SK-N-SH (cell line): ENCODE measurements around the gene RAD51B. TPM values are rescaled to one million over a fixed set of nuclear protein-coding genes. Genes with fewer than 3 reads are reported as not detected.

Experiments used
- CTCF ChIA-PET: fragments of 300-600, 350-600 bp; formaldehyde crosslinking; extraction: SDS; loops from one replicate; lab custom pipeline; 2021; lab: Yijun Ruan, JAX
- POLR2A ChIA-PET: fragments of 350-600 bp; sonication (Branson Sonifier 250); formaldehyde crosslinking; extraction: SDS; loops from one replicate; lab custom pipeline; 2020; ENCODE audit warnings: antibody characterized with exemption, inconsistent platforms; lab: Yijun Ruan, JAX
- DNase-seq: peaks from one replicate; pipeline ENCODE4 v3.0.0; 2012
- H2AFZ ChIP-seq: fragments of 200-600 bp; sonication (generic); 2 replicates; pipeline ENCODE4 v1.8.1; 2016; ENCODE audit warnings: antibody characterized with exemption, mild to moderate bottlenecking, low read depth
- H3F3A ChIP-seq: fragments of 200-600 bp; sonication (generic); replicated peaks from 2 replicates; pipeline ENCODE3; 2016; ENCODE audit warnings: antibody characterized with exemption, mild to moderate bottlenecking; ENCODE audit not compliant: insufficient read depth
- H3K27ac ChIP-seq, 2 experiments: fragments of 200-500 bp in 1 of 2; fragments of 200-600 bp in 1 of 2; sonication (Bioruptor generic) in 1 of 2; sonication (generic), shearing (Covaris generic) in 1 of 2; 2 replicates each; pipeline versions ENCODE4 v1.5.1 to v1.6.1; 2014 to 2016; ENCODE audit warnings: low read depth in 2 of 2, inconsistent platforms in 1 of 2, low read length in 1 of 2, mild to moderate bottlenecking in 1 of 2, mixed read lengths in 1 of 2
- H3K27me3 ChIP-seq: fragments of 200-600 bp; sonication (generic), shearing (Covaris generic); 2 replicates; pipeline ENCODE4 v1.6.1; 2016; ENCODE audit warnings: mixed run types; ENCODE audit not compliant: insufficient read depth
- H3K36me3 ChIP-seq, 2 experiments: fragments of 200-500 bp in 1 of 2; fragments of 200-600 bp in 1 of 2; sonication (Bioruptor generic) in 1 of 2; sonication (generic) in 1 of 2; replicated peaks in 1 of 2; 2 replicates each; pipeline versions ENCODE3 to v1.5.1; 2014 to 2016; ENCODE audit warnings: low read length in 1 of 2, mild to moderate bottlenecking in 1 of 2; ENCODE audit not compliant: insufficient read depth in 2 of 2, control insufficient read depth in 1 of 2
- H3K4me1 ChIP-seq, 2 experiments: fragments of 200-500 bp in 1 of 2; fragments of 200-600 bp in 1 of 2; sonication (Bioruptor generic) in 1 of 2; sonication (generic), shearing (Covaris generic) in 1 of 2; 2 replicates each; pipeline versions ENCODE4 v1.5.1 to v1.6.1; 2014 to 2016; ENCODE audit warnings: low read depth in 1 of 2, low read length in 1 of 2, mixed run types in 1 of 2; ENCODE audit not compliant: insufficient read depth in 2 of 2, control insufficient read depth in 1 of 2
- H3K4me2 ChIP-seq: fragments of 200-600 bp; sonication (generic), shearing (Covaris generic); 2 replicates; pipeline ENCODE4 v1.6.1; 2017; ENCODE audit warnings: mixed run types
- H3K4me3 ChIP-seq, 2 experiments: fragments of 200-500 bp in 1 of 2; fragments of 200-600 bp in 1 of 2; sonication (Bioruptor generic) in 1 of 2; sonication (generic), shearing (Covaris generic) in 1 of 2; 2 replicates each; pipeline versions ENCODE4 v1.5.1 to v1.8.1; 2014 to 2016; ENCODE audit warnings: low read depth in 2 of 2, inconsistent platforms in 1 of 2, low read length in 1 of 2, mild to moderate bottlenecking in 1 of 2, mixed read lengths in 1 of 2, moderate library complexity in 1 of 2
- H3K79me2 ChIP-seq: fragments of 200-600 bp; sonication (generic); 2 replicates; pipeline ENCODE4 v1.8.1; 2017; ENCODE audit warnings: mild to moderate bottlenecking; ENCODE audit not compliant: insufficient read depth
- H3K9ac ChIP-seq: fragments of 200-600 bp; sonication (generic); 2 replicates; pipeline ENCODE4 v1.6.1; 2017; ENCODE audit warnings: mixed run types
- H3K9me2 ChIP-seq: fragments of 200-600 bp; sonication (generic); 2 replicates; pipeline ENCODE4 v1.6.1; 2017; ENCODE audit warnings: mixed run types
- H3K9me3 ChIP-seq: fragments of 200-600 bp; sonication (generic); 2 replicates; pipeline ENCODE4 v1.6.1; 2017; ENCODE audit warnings: mixed run types, mild to moderate bottlenecking, moderate library complexity
- H4K20me1 ChIP-seq: fragments of 200-600 bp; sonication (generic); 2 replicates; pipeline ENCODE4 v1.6.1; 2017; ENCODE audit warnings: mild to moderate bottlenecking, mixed run types; ENCODE audit not compliant: insufficient read depth
- CHD2 ChIP-seq: fragments of 150-350 bp; IDR thresholded peaks from 2 replicates; pipeline ENCODE4 v1.6.1; 2018; ENCODE audit warnings: low read length; ENCODE audit not compliant: partially characterized antibody
- EP300 ChIP-seq, 2 experiments: IDR thresholded peaks; 2 replicates each; pipeline versions ENCODE4 v1.4.0 to v1.6.1; 2012; ENCODE audit warnings: borderline replicate concordance in 1 of 2, low read depth in 1 of 2, low read length in 1 of 2
- FOXJ3 ChIP-seq: sonication (generic); formaldehyde crosslinking; IDR thresholded peaks from 2 replicates; pipeline ENCODE4 v1.5.1; 2020; ENCODE audit warnings: mild to moderate bottlenecking, missing genetic modification reagents
- FOXM1 ChIP-seq: IDR thresholded peaks from 2 replicates; pipeline ENCODE4 v1.4.0; 2012; ENCODE audit warnings: low read depth, mild to moderate bottlenecking
- GABPA ChIP-seq: IDR thresholded peaks from 2 replicates; pipeline ENCODE4 v1.4.0; 2012; ENCODE audit warnings: low read depth, mild to moderate bottlenecking
- JUND ChIP-seq: IDR thresholded peaks from 2 replicates; pipeline ENCODE4 v1.4.0; 2012
- NFIC ChIP-seq: IDR thresholded peaks from 2 replicates; pipeline ENCODE4 v1.4.0; 2012; ENCODE audit warnings: borderline replicate concordance
- POLR2AphosphoS5 ChIP-seq: IDR thresholded peaks from 2 replicates; pipeline ENCODE4 v1.6.1; 2012; ENCODE audit warnings: low read depth, low read length
- RCOR1 ChIP-seq: fragments of 150-350 bp; IDR thresholded peaks from 2 replicates; pipeline ENCODE4 v1.6.1; 2017; ENCODE audit warnings: antibody characterized with exemption, low read length
- SIN3A ChIP-seq: IDR thresholded peaks from 2 replicates; pipeline ENCODE4 v1.6.1; 2012; ENCODE audit warnings: low read depth, mild to moderate bottlenecking, low read length, moderate library complexity, borderline replicate concordance
- SMC3 ChIP-seq: IDR thresholded peaks from 2 replicates; pipeline ENCODE4 v1.6.1; 2012; ENCODE audit warnings: low read depth, low read length, improper control_type of control experiment
- TCF12 ChIP-seq: IDR thresholded peaks from 2 replicates; pipeline ENCODE4 v1.4.0; 2012
- YY1 ChIP-seq: IDR thresholded peaks from 2 replicates; pipeline ENCODE4 v1.4.0; 2012; ENCODE audit warnings: low read depth, mild to moderate bottlenecking
- WGBS: methylation state at CpG from one replicate; pipeline ENCODE4 v1.1.6; 2017; ENCODE audit warnings: low lambda C conversion rate; 5-methylcytosine and 5-hydroxymethylcytosine counted together
- polyA plus RNA-seq, 3 experiments: library from polyadenylated mRNA; depleted of rRNA; stranded (reverse); fragments of >200 nt; gene quantifications; 2 replicates each; pipeline ENCODE4 v1.2.3, GENCODE V29; 2012
- TF ChIP-seq, protein P1 (sequence below): IDR thresholded peaks from 2 replicates; pipeline ENCODE4 v1.6.1; 2012; ENCODE audit warnings: mild to moderate bottlenecking, low read depth, low read length, moderate library complexity
- TF ChIP-seq, protein P2 (sequence below): fragments of 150-350 bp; IDR thresholded peaks from 2 replicates; pipeline ENCODE4 v1.6.1; 2017; ENCODE audit warnings: antibody characterized with exemption, low read length, low read depth, borderline replicate concordance
- TF ChIP-seq, protein P3 (sequence below): IDR thresholded peaks from 2 replicates; pipeline ENCODE4; 2012
- TF ChIP-seq, protein P4 (sequence below): IDR thresholded peaks from 2 replicates; pipeline ENCODE4 v1.4.0; 2012; ENCODE audit warnings: low read depth, borderline replicate concordance

The RAD51B gene
- polyA plus RNA-seq, 1 of the 3 experiments (the other 2 are of a cell fraction) = 6.0 TPM

DNA sequence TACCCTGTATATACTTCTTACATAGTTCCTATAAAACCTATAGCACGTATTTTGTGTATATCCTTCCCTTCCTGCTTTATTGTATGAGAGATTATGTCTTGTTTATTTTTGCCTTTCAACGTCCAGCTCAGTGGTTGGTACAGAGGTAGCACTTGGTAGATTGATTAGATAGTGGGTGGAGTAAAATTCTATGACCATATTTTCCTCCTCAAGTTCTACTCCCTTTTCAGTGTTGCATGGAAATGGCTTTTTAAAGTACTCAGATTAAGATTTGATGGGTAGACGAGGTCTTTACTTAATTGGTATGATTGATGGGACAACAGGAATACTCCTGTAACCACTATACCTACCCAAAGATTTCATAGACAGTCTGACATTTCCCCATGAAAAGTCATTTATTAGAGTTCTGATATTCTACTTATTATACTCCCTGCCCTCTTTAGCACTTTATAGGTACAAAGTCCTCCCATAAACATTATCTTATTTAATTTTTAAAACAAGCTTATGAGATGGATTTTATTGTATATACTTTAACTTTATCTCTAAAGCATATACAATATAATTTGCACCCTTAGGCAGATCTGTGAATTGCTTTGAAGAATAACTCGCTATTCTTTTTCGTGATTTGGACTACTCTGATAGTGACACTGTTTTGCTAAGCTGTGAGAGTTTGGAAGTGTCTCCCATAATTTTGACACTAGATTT lies 348.0 kb downstream of the RAD51B start (continued):
- TF ChIP-seq, protein P1, sequence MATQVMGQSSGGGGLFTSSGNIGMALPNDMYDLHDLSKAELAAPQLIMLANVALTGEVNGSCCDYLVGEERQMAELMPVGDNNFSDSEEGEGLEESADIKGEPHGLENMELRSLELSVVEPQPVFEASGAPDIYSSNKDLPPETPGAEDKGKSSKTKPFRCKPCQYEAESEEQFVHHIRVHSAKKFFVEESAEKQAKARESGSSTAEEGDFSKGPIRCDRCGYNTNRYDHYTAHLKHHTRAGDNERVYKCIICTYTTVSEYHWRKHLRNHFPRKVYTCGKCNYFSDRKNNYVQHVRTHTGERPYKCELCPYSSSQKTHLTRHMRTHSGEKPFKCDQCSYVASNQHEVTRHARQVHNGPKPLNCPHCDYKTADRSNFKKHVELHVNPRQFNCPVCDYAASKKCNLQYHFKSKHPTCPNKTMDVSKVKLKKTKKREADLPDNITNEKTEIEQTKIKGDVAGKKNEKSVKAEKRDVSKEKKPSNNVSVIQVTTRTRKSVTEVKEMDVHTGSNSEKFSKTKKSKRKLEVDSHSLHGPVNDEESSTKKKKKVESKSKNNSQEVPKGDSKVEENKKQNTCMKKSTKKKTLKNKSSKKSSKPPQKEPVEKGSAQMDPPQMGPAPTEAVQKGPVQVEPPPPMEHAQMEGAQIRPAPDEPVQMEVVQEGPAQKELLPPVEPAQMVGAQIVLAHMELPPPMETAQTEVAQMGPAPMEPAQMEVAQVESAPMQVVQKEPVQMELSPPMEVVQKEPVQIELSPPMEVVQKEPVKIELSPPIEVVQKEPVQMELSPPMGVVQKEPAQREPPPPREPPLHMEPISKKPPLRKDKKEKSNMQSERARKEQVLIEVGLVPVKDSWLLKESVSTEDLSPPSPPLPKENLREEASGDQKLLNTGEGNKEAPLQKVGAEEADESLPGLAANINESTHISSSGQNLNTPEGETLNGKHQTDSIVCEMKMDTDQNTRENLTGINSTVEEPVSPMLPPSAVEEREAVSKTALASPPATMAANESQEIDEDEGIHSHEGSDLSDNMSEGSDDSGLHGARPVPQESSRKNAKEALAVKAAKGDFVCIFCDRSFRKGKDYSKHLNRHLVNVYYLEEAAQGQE = no peak
- TF ChIP-seq GABPA (no peak), EP300 (IDR thresholded peaks at IDR 0.05; ENCODE audit: borderline replicate concordance in 1 of 2, low read depth in 1 of 2, low read length in 1 of 2) (no peak)

DNA sequence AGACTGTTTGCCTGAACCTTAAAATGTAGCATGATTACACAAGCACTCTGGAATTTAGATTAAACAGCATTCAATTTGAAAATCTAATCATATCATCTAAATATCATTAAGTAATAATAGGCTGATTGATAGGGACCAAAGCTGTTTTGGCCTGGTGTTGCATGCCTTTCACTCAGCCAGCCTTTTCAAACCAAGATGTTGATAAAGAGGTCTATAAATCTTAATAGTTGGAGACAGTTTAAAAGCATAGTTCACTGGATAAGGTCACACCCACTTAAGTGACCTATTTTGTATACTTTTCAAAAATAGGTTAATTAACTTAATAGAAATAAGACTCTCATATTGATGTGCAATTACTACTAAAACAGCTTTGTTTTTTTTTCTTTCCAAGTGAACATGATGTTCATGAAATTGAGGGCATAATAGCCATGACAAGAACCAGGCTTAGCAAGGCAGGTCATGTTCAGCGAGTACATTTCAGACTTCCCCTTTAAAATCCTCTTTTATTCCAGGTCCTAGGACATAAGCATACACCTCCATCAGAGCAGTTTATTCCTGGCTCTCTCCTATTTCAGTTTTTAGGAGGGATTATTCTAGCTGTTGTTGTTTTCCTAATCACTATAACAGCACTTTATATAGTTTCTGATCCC lies 349.0 kb downstream of the RAD51B start:
- no peaks in the 10 kb centered on the region for H3K36me3 ChIP-seq
- H3K9me3 ChIP-seq = no peaks in the 10 kb centered on the region
- no peaks in the 10 kb centered on the region for H4K20me1 ChIP-seq
- H3K27me3 ChIP-seq = no peaks in the 10 kb centered on the region
- no peak for DNase-seq
- no peak overlapping the region for H3K9ac ChIP-seq
- H3K79me2 ChIP-seq = no peaks in the 10 kb centered on the region
- peak overlapping the region; percentile 31 to 88; a peak in 3 of 4 replicates for H3K27ac ChIP-seq
- ChIA-PET CTCF (no interaction called here), POLR2A (no interaction called here)
- H3K4me3 ChIP-seq = no peak overlapping the region
- peaks cover 4% of the 10 kb centered on the region for H3F3A ChIP-seq
- 38% methylated on average over 1 of the region's 1 CpG for WGBS
- no peak overlapping the region for H2AFZ ChIP-seq
- peaks cover 8 to 11% of the 10 kb centered on the region in 2 experiments; a peak in 2 of 4 replicates for H3K4me1 ChIP-seq
- H3K9me2 ChIP-seq = no peaks in the 10 kb centered on the region
- no peak overlapping the region for H3K4me2 ChIP-seq
- TF ChIP-seq, protein P2, sequence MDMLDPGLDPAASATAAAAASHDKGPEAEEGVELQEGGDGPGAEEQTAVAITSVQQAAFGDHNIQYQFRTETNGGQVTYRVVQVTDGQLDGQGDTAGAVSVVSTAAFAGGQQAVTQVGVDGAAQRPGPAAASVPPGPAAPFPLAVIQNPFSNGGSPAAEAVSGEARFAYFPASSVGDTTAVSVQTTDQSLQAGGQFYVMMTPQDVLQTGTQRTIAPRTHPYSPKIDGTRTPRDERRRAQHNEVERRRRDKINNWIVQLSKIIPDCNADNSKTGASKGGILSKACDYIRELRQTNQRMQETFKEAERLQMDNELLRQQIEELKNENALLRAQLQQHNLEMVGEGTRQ = no peak
- no peak for TF ChIP-seq SIN3A
- TF ChIP-seq, protein P3, sequence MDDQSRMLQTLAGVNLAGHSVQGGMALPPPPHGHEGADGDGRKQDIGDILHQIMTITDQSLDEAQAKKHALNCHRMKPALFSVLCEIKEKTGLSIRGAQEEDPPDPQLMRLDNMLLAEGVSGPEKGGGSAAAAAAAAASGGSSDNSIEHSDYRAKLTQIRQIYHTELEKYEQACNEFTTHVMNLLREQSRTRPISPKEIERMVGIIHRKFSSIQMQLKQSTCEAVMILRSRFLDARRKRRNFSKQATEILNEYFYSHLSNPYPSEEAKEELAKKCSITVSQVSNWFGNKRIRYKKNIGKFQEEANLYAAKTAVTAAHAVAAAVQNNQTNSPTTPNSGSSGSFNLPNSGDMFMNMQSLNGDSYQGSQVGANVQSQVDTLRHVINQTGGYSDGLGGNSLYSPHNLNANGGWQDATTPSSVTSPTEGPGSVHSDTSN = peak; percentile 86
- no peak for TF ChIP-seq SMC3
- TF ChIP-seq NFIC = peak; percentile 59; the same call in 1 of the 2 replicates
- TF ChIP-seq FOXM1 = peak; percentile 56; the same call in 1 of the 2 replicates
- TF ChIP-seq POLR2AphosphoS5 = peak; percentile 38; the same call in 1 of the 2 replicates
- peak; percentile 50; the same call in 1 of the 2 replicates for TF ChIP-seq RCOR1
- TF ChIP-seq, protein P1 = no peak
- no peak for TF ChIP-seq GABPA
- TF ChIP-seq CHD2 = no peak
- TF ChIP-seq, protein P4, sequence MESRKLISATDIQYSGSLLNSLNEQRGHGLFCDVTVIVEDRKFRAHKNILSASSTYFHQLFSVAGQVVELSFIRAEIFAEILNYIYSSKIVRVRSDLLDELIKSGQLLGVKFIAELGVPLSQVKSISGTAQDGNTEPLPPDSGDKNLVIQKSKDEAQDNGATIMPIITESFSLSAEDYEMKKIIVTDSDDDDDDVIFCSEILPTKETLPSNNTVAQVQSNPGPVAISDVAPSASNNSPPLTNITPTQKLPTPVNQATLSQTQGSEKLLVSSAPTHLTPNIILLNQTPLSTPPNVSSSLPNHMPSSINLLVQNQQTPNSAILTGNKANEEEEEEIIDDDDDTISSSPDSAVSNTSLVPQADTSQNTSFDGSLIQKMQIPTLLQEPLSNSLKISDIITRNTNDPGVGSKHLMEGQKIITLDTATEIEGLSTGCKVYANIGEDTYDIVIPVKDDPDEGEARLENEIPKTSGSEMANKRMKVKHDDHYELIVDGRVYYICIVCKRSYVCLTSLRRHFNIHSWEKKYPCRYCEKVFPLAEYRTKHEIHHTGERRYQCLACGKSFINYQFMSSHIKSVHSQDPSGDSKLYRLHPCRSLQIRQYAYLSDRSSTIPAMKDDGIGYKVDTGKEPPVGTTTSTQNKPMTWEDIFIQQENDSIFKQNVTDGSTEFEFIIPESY = no peak
- no peak for TF ChIP-seq YY1
- no peak for TF ChIP-seq FOXJ3
- TF ChIP-seq JUND = peak; percentile 52
- TF ChIP-seq TCF12 = peak; percentile 73
- TF ChIP-seq EP300 (IDR thresholded peaks at IDR 0.05; ENCODE audit: borderline replicate concordance in 1 of 2, low read depth in 1 of 2, low read length in 1 of 2) = peak; percentile 74 to 80
